Measurements from ENCODE around the gene PEX10.
"Not testable (repeated sequence)": the region's sequence is repeated elsewhere in the genome, so short reads cannot be mapped to it uniquely, and the experiment has no call there.

PEX10 gene

GRCh38 chr1:2412395-2412772 is at the start of gene PEX10:
Gene PEX10 (minus strand): TSS chr1:2412564. CDS start chr1:2412502, 62 bp downstream.
- DNase-seq, result peak; percentile 96

GRCh38 chr1:2460996-2461751 is 48.8 kb upstream of the PEX10 start:
- DNase-seq, result no peak

- DNase-seq, result no peak
These were observed 47.8 kb upstream of the PEX10 start for GRCh38 chr1:2460203-2460602.

GRCh38 chr1:2459757-2460156 is 47.4 kb upstream of the PEX10 start:
- DNase-seq, result no peak

- DNase-seq, result not testable (repeated sequence)
These were observed 46.9 kb upstream of the PEX10 start for GRCh38 chr1:2459102-2459753.

- DNase-seq, result no peak
These were observed 46.3 kb upstream of the PEX10 start for GRCh38 chr1:2458687-2459086.

GRCh38 chr1:2457444-2457843 is 45.1 kb upstream of the PEX10 start:
- no peak for DNase-seq

GRCh38 chr1:2455757-2456156 is 43.4 kb upstream of the PEX10 start:
- no peak for DNase-seq

GRCh38 chr1:2454227-2454626 is 41.9 kb upstream of the PEX10 start:
- no peak for DNase-seq

GRCh38 chr1:2452932-2453315 is 40.6 kb upstream of the PEX10 start:
- no peak for DNase-seq

- DNase-seq, result no peak
These were observed 40.0 kb upstream of the PEX10 start for GRCh38 chr1:2452201-2452931.

- DNase-seq, result no peak
These were observed 39.4 kb upstream of the PEX10 start for GRCh38 chr1:2451741-2452140.

GRCh38 chr1:2449636-2450454 is 37.5 kb upstream of the PEX10 start:
- DNase-seq, result no peak

- DNase-seq, result no peak
These were observed 35.7 kb upstream of the PEX10 start for GRCh38 chr1:2448098-2448445.

GRCh38 chr1:2447276-2448097 is 35.1 kb upstream of the PEX10 start:
- no peak for DNase-seq

- no peak for DNase-seq
These were observed 34.5 kb upstream of the PEX10 start for GRCh38 chr1:2446861-2447260.

- no peak for DNase-seq
These were observed 34.0 kb upstream of the PEX10 start for GRCh38 chr1:2446394-2446793.

GRCh38 chr1:2445823-2446215 is 33.5 kb upstream of the PEX10 start:
- no peak for DNase-seq

GRCh38 chr1:2445162-2445822 is 32.9 kb upstream of the PEX10 start:
- DNase-seq, result no peak

GRCh38 chr1:2444138-2444591 is 31.8 kb upstream of the PEX10 start:
- DNase-seq, result no peak

- DNase-seq, result no peak
These were observed 31.1 kb upstream of the PEX10 start for GRCh38 chr1:2443277-2444137.
